ENCODE results near the gene FBXW12. TPM values are rescaled to one million over a fixed set of nuclear protein-coding genes. Genes with fewer than 3 reads are reported as not detected.

Gene FBXW12
- total RNA-seq, 4 donors from 2014 or later = not detected

DNA sequence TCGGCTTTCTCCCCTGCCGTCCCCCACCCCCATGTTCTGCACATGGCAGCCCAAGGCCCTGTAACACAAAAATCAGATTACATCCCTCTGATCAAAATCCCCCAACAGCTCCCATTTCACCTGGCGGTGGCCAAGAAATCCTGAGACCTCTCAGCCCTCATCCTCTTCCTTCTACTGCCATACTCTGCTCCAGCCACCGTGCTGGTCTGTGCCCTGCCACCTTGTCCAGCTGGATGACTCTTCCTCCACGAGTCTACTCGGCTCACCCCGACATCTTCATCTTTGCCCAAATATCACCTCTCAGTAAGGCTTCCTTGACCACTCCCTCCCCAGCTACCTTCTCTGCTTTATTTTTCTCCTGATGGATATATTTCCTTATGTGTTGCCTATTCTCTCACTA lies 64.8 kb downstream of the FBXW12 start:
- intact Hi-C loops (cut with DNase I; ENCODE audit: low total_unique reads) = loop anchor here (2.0 kb wide), 1 partner anchor 36 kb away; no protein-coding TSS in a partner anchor
- WGBS, 2 donors = 87% methylated on average over 7 of the region's 7 CpGs
- DNase-seq (ENCODE audit: low spot score in 2 of 2) = peak in 1 of 2 donors; percentile 76
- TF ChIP-seq, protein P1, sequence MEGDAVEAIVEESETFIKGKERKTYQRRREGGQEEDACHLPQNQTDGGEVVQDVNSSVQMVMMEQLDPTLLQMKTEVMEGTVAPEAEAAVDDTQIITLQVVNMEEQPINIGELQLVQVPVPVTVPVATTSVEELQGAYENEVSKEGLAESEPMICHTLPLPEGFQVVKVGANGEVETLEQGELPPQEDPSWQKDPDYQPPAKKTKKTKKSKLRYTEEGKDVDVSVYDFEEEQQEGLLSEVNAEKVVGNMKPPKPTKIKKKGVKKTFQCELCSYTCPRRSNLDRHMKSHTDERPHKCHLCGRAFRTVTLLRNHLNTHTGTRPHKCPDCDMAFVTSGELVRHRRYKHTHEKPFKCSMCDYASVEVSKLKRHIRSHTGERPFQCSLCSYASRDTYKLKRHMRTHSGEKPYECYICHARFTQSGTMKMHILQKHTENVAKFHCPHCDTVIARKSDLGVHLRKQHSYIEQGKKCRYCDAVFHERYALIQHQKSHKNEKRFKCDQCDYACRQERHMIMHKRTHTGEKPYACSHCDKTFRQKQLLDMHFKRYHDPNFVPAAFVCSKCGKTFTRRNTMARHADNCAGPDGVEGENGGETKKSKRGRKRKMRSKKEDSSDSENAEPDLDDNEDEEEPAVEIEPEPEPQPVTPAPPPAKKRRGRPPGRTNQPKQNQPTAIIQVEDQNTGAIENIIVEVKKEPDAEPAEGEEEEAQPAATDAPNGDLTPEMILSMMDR (IDR thresholded peaks at IDR 0.05) = no peak
- no peak for TF ChIP-seq POLR2A (IDR thresholded peaks at IDR 0.05)
- H3K4me3 ChIP-seq (ENCODE audit: low read depth, poor library complexity, severe bottlenecking) = no peak overlapping the region

DNA sequence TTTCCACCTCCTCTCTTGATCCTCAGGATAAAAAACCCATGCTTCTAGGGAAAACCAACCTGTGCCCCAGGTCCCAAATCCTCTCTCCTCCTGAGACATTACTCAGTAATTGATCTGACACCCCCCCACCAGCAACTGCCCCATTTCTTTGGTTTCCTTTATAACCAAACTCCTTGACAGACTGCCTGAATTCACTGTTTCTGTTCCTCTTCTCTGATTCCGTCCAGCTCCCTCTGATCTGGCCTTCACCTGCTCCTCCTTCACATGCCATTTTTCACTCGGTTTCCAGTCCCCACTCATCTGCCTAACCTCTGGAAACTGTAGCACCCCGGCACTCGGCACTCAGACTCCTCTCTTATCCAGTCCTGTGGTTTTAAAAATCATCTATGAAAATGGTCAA lies 65.8 kb downstream of the FBXW12 start:
- no peak overlapping the region for H3K4me3 ChIP-seq (ENCODE audit: low read depth, poor library complexity, severe bottlenecking)
- no peak for TF ChIP-seq POLR2A (IDR thresholded peaks at IDR 0.05)
- TF ChIP-seq, protein P1 (IDR thresholded peaks at IDR 0.05) = no peak
- intact Hi-C loops (cut with DNase I; ENCODE audit: low total_unique reads) = loop anchor here (2.0 kb wide), 1 partner anchor 37 kb away; no protein-coding TSS in a partner anchor
- 84 to 86% methylated on average over 4 of the region's 4 CpGs for WGBS, 2 donors
- no peak for DNase-seq (ENCODE audit: low spot score in 2 of 2)

DNA sequence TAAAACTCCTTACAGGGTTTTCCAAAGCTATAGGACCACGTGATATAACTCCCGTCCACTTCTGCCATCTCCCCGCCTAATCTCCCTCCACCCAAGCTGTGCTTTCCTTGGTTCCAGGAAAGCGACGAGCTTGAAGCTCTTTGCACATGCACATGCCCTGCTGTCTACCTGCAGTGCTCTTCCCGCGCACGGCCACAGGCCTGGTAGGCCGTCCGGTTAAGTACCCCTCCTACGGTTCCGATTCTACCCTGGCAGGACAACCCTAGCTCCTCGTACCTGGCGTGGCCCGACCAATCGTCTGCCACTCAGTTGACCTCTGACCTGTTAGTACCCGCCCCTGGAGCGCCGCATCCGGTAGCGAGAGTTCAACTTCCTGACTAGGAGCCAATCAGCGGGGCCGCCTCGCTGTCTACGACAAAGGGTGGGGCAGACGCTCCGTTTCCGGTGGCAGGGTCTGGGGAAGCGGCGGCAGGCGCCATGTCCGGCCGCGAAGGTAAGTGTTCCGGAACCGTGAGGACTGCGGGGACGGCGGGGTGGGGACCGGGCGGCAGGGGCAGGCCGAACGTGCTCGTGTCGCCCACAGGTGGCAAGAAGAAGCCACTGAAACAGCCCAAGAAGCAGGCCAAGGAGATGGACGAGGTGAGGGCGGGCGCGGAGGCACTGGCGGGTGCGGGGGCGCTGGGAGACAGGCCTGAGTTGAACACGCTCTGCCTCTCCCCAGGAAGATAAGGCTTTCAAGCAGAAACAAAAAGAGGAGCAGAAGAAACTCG lies 68.0 kb downstream of the FBXW12 start, which contains the start of the genes CCDC51 and TMA7:
Gene CCDC51, minus strand, starts transcription at position 300 of the 770 bp plus-strand sequence. CDS start 4,991 bp downstream, outside the sequence.
Gene TMA7, plus strand, starts transcription at position 438 of the 770 bp plus-strand sequence. Its CDS starts 40 bp downstream, at position 478.
- H3K4me3 ChIP-seq (ENCODE audit: low read depth, poor library complexity, severe bottlenecking) = peak within 1 kb of the TSS; percentile 60
- TF ChIP-seq, protein P1 (IDR thresholded peaks at IDR 0.05) = no peak
- TF ChIP-seq POLR2A (IDR thresholded peaks at IDR 0.05) = peak in 1 of 2 donors; percentile 92
- WGBS, 2 donors = 0% methylated on average over 49 to 52 of the region's 54 CpGs
- intact Hi-C loops (cut with DNase I; ENCODE audit: low total_unique reads) = loop anchor here (10.0 kb wide), 1 partner anchor 115 kb away; the partner anchor contains the start of gene PFKFB4
- DNase-seq (ENCODE audit: low spot score in 2 of 2) = peak; percentile 98 to 100

DNA sequence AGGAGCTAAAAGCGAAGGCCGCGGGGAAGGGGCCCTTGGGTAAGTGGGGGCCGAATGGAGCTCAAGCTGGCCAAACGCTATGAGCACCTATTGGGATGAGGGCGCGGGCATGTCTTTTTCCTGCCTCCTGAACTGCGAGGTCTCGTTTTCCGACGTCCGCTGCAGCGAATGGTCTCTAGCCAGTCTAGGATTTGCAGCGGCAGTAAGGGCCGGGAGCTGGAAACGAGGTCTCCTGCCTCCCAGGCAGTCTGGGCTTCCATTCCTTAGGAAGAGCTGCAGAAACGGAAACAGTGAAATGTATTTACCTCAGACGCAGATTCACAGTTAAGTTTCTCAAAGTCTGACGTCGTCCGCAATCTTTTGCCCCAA lies 68.6 kb downstream of the FBXW12 start:
- H3K4me3 ChIP-seq (ENCODE audit: low read depth, poor library complexity, severe bottlenecking) = peak overlapping the region; percentile 60
- intact Hi-C loops (cut with DNase I; ENCODE audit: low total_unique reads) = loop anchor here (10.0 kb wide), 1 partner anchor 114 kb away; the partner anchor contains the start of gene PFKFB4
- no peak for DNase-seq (ENCODE audit: low spot score in 2 of 2)
- WGBS, 2 donors = 1% methylated on average over 21 of the region's 21 CpGs
- TF ChIP-seq, protein P1 (IDR thresholded peaks at IDR 0.05) = no peak
- no peak for TF ChIP-seq POLR2A (IDR thresholded peaks at IDR 0.05)

DNA sequence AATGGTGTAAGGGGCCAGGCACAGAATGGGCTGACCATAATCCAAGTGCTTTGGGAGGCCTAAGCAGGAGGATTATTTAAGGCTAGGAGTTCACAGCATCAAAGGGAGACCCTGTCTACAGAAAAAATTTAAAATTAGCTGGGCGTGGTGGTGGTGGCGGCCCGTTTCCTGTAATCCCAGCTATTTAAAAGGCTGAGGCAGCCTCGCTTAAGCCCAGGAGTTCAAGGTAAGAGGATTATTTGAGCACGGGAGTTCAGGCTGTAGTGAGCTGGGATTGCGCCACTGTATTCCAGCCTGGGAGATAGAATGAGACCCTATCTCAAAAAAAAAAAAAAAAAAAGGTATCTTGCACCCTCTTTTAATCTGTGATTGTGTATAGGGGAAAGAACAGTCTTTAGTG lies 69.9 kb downstream of the FBXW12 start:
- TF ChIP-seq, protein P1 (IDR thresholded peaks at IDR 0.05) = no peak
- no peak for TF ChIP-seq POLR2A (IDR thresholded peaks at IDR 0.05)
- WGBS, 2 donors = 76 to 79% methylated on average over 6 of the region's 6 CpGs
- intact Hi-C loops (cut with DNase I; ENCODE audit: low total_unique reads) = loop anchor here (10.0 kb wide), 1 partner anchor 113 kb away; the partner anchor contains the start of gene PFKFB4
- H3K4me3 ChIP-seq (ENCODE audit: low read depth, poor library complexity, severe bottlenecking) = no peak overlapping the region
- DNase-seq (ENCODE audit: low spot score in 2 of 2) = no peak

Other genes starting within 250 kb of the FBXW12 start
- 1 to 10 TPM in 1 of 4 donors, under 1 TPM in 3; 0.45 to 1.0 (median 0.77) TPM for gene CDC25A, start 183.8 kb upstream of the FBXW12 start, total RNA-seq
- 1 to 10 TPM in 1 of 4 donors, not detected in 3; 1.1 TPM for gene CAMP, start 148.7 kb upstream of the FBXW12 start, total RNA-seq
- gene ZNF589, start 131.1 kb upstream of the FBXW12 start, total RNA-seq = 1 to 10 TPM; 4.8 to 9.4 (median 9.0) TPM
- 10 to 100 TPM; 23.4 to 44.8 (median 32.9) TPM for gene NME6, start 70.9 kb upstream of the FBXW12 start, total RNA-seq
- gene SPINK8, start 38.6 kb upstream of the FBXW12 start, total RNA-seq = not detected
- gene PLXNB1, start 57.9 kb downstream of the FBXW12 start, total RNA-seq = 100 to 1,000 TPM; 111 to 227 (median 145) TPM
- gene CCDC51, start 67.9 kb downstream of the FBXW12 start, total RNA-seq = 10 to 100 TPM in 3 of 4 donors, 1 to 10 TPM in 1; 6.7 to 17.1 (median 11.6) TPM
- gene TMA7, start 68.0 kb downstream of the FBXW12 start, total RNA-seq = 100 to 1,000 TPM; 173 to 271 (median 250) TPM
- 10 to 100 TPM in 2 of 4 donors, 1 to 10 TPM in 2; 5.6 to 14.1 (median 9.3) TPM for gene ATRIP, start 74.5 kb downstream of the FBXW12 start, total RNA-seq
- 10 to 100 TPM; 64.3 to 93.6 (median 71.0) TPM for gene SHISA5, start 132.0 kb downstream of the FBXW12 start, total RNA-seq
- gene PFKFB4, start 184.6 kb downstream of the FBXW12 start, total RNA-seq = 1 to 10 TPM; 3.7 to 8.8 (median 6.4) TPM
- gene UCN2, start 191.6 kb downstream of the FBXW12 start, total RNA-seq = 1 to 10 TPM; 4.8 to 9.8 (median 6.2) TPM
- 100 to 1,000 TPM; 159 to 393 (median 199) TPM for gene COL7A1, start 223.1 kb downstream of the FBXW12 start, total RNA-seq
- gene UQCRC1, start 237.4 kb downstream of the FBXW12 start, total RNA-seq = 100 to 1,000 TPM; 240 to 373 (median 334) TPM
- gene TMEM89, start 249.6 kb downstream of the FBXW12 start, total RNA-seq = not detected

All from lower leg skin (tissue), 4 donors.